Stomach (tissue), 4 donors: ENCODE results near the gene CELF1.
"Not testable (repeated sequence)": the region's sequence is repeated elsewhere in the genome, so short reads cannot be mapped to it uniquely, and the experiment has no call there.

Source experiments
- EP300 ChIP-seq: sonication (generic); formaldehyde crosslinking; IDR thresholded peaks from one replicate; pipeline ENCODE4 v1.6.1; 2017; ENCODE audit warnings: antibody characterized with exemption
- POLR2A ChIP-seq, 4 donors: fragments of 450-650 bp; IDR thresholded peaks; one replicate each; pipeline ENCODE4 v1.6.1; 2016; ENCODE audit warnings: antibody characterized with exemption in 4 of 4, control low read depth in 2 of 4, mild to moderate bottlenecking in 1 of 4, moderate library complexity in 1 of 4

DNA sequence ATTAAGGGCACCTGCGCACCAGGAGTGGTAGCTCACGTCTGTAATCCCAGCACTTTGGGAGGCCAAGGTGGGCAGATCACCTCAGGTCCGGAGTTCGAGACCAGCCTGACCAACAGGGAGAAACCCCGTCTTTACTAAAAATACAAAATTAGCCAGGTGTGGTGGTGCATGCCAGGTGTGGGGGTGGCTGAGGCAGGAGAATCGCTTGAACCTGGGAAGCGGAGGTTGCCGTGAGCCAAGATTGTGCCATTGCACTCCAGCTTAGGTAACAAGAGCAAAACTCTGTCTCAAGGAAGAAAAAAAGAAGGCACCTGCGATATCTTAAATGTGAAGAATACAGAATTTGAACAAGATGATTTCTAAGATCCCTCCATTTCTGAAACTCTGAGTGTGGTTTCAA, 26.9 kb downstream of the CELF1 start:
- TF ChIP-seq EP300; POLR2A (IDR thresholded peaks at IDR 0.05): not testable (repeated sequence)
